ENCODE results near the gene PITPNC1. TPM values are rescaled to one million over a fixed set of nuclear protein-coding genes. Genes with fewer than 3 reads are reported as not detected.

Gene PITPNC1
- total RNA-seq, 1 experiment from 2014 or later: 37.5 TPM

DNA sequence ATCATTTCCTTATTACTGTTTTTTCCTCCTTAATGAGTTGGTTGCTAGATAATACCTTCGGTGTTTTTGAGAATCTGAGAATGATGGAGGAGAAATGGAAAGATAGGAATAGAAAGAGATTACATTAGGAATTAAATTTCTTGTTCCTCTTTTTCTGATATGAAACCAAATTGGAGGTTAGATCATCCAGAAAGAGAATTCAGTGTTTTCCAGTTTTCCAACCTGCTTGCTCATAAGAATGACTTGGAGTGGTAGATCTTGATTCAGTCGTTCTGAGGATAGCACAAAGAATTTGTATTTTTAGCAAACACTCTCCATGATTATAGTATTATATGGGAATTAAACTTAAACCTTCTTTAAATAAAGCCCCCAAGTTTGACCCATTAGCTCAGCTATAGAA lies 35.9 kb downstream of the PITPNC1 start:
- Histone ChIP-seq H3K27ac (ENCODE audit: insufficient read length, low read depth, low read length) (no peak overlapping the region), H3K4me2 (ENCODE audit: insufficient read depth, insufficient read length, low read length) (no peak overlapping the region), H2BK12ac (ENCODE audit: insufficient read length, low read depth, low read length) (no peak overlapping the region), H3K79me1 (ENCODE audit: insufficient read depth, low read depth, low read length, poor library complexity, severe bottlenecking) (peaks cover 16% of the 10 kb centered on the region), H3T11ph (ENCODE audit: low read length) (no peak overlapping the region), H3K9me3 (ENCODE audit: control insufficient read depth, low read depth, low read length) (no peaks in the 10 kb centered on the region), H3K14ac (ENCODE audit: insufficient read depth, low read length) (no peak overlapping the region), H4K20me1 (ENCODE audit: control insufficient read depth, insufficient read depth, insufficient read length) (no peaks in the 10 kb centered on the region), H2BK15ac (ENCODE audit: low read depth, low read length) (no peak overlapping the region), H2AK5ac (ENCODE audit: insufficient read length, low read length) (no peak overlapping the region), H2BK120ac (ENCODE audit: low read depth, low read length, poor library complexity, severe bottlenecking) (no peak overlapping the region), H3K23ac (ENCODE audit: insufficient read length, low read depth, low read length) (no peak overlapping the region), H4K5ac (ENCODE audit: insufficient read length, low read depth, low read length) (no peak overlapping the region), H2AFZ (ENCODE audit: low read length) (no peak overlapping the region), H4K8ac (replicated peaks; ENCODE audit: insufficient read length, low read depth, low read length) (no peak overlapping the region), H2BK20ac (ENCODE audit: low read depth, low read length, poor library complexity, severe bottlenecking) (no peak overlapping the region), H3K9ac (ENCODE audit: extremely low read depth, insufficient read length, low read length) (no peak overlapping the region), H3K56ac (ENCODE audit: insufficient read length, low read depth, low read length) (no peak overlapping the region), H3K79me2 (ENCODE audit: insufficient read depth, low read length) (peaks cover 8% of the 10 kb centered on the region; the same call in 1 of the 2 replicates), H3K27me3 (ENCODE audit: insufficient read depth, low read length) (no peaks in the 10 kb centered on the region), H3K4ac (ENCODE audit: low read depth, low read length) (no peak overlapping the region), H4K91ac (ENCODE audit: insufficient read length, low read depth, low read length) (no peak overlapping the region), H3K23me2 (ENCODE audit: insufficient read length, low read depth, low read length, poor library complexity, severe bottlenecking) (no peaks in the 10 kb centered on the region), H3K4me1 (ENCODE audit: insufficient read depth, low read length) (no peaks in the 10 kb centered on the region), H2BK5ac (ENCODE audit: insufficient read length, low read length) (no peak overlapping the region), H3K18ac (ENCODE audit: insufficient read length, low read depth, low read length) (no peak overlapping the region)
- Mint-ChIP-seq H3K27ac (no peak overlapping the region), H3K4me1 (peaks cover 3 to 4% of the 10 kb centered on the region in 2 experiments; a peak in 1 of 4 replicates), H3K36me3 (ENCODE audit: insufficient read depth in 1 of 3, low read depth in 3 of 3) (peaks cover 11 to 20% (median 17%) of the 10 kb centered on the region in 3 experiments), H3K9me3 (peaks cover 6 to 18% of the 10 kb centered on the region in 2 experiments; a peak in 2 of 5 replicates), H3K27me3 (ENCODE audit: low read depth) (no peaks in the 10 kb centered on the region), H3K4me3 (no peak overlapping the region)
- TF ChIP-seq, protein P1, sequence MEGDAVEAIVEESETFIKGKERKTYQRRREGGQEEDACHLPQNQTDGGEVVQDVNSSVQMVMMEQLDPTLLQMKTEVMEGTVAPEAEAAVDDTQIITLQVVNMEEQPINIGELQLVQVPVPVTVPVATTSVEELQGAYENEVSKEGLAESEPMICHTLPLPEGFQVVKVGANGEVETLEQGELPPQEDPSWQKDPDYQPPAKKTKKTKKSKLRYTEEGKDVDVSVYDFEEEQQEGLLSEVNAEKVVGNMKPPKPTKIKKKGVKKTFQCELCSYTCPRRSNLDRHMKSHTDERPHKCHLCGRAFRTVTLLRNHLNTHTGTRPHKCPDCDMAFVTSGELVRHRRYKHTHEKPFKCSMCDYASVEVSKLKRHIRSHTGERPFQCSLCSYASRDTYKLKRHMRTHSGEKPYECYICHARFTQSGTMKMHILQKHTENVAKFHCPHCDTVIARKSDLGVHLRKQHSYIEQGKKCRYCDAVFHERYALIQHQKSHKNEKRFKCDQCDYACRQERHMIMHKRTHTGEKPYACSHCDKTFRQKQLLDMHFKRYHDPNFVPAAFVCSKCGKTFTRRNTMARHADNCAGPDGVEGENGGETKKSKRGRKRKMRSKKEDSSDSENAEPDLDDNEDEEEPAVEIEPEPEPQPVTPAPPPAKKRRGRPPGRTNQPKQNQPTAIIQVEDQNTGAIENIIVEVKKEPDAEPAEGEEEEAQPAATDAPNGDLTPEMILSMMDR (conservative IDR thresholded peaks at IDR 0.05): no peak
- no peak for DNase-seq
- WGBS (ENCODE audit: extremely low coverage, insufficient read length, low lambda C conversion rate): no CpG with 5 or more reads among the region's 2 CpGs

Data from H9 (cell line).